ENCODE measurements around the gene SERPINE2.
"Not testable (repeated sequence)": the region's sequence is repeated elsewhere in the genome, so short reads cannot be mapped to it uniquely, and the experiment has no call there.

SERPINE2 gene

DNA sequence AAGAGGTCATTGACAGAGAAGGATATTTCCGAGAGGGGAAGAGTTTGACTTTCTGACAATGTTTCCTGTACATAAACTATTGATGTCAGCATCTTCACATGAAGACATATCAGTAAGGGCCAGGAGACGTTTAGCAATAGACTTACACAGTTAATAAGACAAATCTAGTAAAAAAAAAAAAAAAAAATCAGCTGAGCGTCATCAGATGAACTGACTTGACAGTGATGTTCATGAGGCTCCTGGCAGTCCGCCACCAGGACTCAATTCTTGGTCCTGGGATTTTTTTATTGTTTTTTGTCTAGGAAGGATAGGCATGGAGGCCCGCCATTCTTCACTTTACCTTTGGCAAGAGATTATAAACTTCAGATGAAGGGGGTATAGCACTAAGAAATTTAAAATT is 67.4 kb downstream of the SERPINE2 start:
- DNase-seq = no peak

- no peak for DNase-seq
These were observed 68.5 kb downstream of the SERPINE2 start for GRCh38 chr2:223970343-223971128.

GRCh38 chr2:223969856-223970255 is 69.2 kb downstream of the SERPINE2 start:
- no peak for DNase-seq

- no peak for DNase-seq
These were observed 69.8 kb downstream of the SERPINE2 start for GRCh38 chr2:223969315-223969714.

DNA sequence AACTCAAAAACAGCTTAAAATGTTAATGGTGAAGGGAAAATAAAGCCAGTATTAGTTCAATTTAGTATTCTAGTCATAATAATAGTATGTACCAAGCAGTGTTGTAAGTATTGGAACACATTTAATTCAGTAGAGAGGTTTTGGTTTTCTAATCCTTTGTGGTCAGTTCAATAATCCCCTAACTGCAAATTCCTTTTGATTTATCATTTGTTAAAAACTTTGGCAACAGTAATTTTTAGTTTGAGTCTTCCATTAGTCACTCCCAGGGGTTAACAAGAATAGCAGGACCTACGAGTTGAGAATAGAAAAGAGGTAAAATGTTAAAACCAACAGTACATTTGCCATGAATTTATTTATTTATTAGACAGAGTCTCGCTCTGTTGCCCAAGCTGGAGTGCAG is 71.1 kb downstream of the SERPINE2 start:
- DNase-seq = no peak

DNA sequence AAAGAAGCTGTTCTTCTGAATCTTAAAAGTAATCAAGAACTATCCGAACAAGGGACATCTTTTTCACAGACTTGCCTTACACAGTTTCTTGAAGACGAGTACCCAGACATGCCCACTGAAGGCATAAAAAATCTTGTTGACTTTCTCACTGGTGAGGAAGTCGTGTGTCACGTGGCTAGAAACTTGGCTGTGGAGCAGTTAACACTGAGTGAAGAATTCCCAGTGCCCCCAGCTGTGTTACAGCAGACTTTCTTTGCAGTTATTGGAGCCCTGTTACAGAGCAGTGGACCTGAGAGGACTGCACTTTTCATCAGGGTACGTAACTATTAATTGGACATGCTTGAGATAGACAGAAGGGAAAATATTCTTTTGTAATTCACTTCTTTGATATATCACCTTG is 79.4 kb downstream of the SERPINE2 start:
- no peak for DNase-seq

DNA sequence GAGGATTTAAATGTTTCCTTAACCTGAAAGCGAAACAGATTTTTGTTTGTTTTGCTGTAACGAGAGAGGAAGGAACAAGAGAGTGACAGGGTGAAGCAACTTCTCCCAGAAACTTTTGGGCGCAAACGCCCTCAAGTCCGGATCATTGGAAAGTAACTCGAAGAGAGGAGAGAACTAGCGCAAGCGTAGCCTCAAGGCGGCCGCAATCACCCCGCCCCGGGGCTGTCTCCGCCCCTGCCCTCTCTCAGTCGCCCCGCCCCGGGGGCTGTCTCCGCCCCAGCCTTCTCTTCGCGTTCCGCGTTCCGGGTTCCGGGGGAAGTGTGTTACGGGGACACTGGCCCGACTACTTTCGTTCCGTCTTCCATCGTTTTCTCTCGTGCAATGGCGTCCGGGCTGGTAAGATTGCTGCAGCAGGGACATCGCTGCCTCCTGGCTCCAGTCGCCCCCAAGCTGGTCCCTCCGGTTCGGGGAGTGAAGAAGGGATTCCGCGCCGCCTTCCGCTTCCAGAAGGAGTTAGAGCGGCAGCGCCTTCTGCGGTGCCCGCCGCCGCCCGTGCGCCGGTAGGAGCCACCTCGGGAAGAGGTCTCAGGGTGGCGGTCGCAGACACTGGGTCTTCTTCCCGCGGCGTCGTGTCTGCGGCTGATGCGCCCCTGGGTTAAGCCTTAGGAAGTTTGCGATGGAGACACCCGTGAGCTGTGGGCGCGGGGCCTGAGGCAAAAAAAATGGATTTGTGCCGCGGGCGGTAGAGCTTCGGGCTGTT is 81.8 kb downstream of the SERPINE2 start, which contains the start of gene MRPL44:
Gene MRPL44, plus strand, starts transcription at position 372 of the 760 bp plus-strand sequence. Its CDS starts 10 bp downstream, at position 382.
- DNase-seq = peak; percentile 76

- no peak for DNase-seq
These were observed 82.8 kb downstream of the SERPINE2 start for GRCh38 chr2:223956300-223956699.

- DNase-seq = no peak
These were observed 84.7 kb downstream of the SERPINE2 start for GRCh38 chr2:223954401-223954800.

DNA sequence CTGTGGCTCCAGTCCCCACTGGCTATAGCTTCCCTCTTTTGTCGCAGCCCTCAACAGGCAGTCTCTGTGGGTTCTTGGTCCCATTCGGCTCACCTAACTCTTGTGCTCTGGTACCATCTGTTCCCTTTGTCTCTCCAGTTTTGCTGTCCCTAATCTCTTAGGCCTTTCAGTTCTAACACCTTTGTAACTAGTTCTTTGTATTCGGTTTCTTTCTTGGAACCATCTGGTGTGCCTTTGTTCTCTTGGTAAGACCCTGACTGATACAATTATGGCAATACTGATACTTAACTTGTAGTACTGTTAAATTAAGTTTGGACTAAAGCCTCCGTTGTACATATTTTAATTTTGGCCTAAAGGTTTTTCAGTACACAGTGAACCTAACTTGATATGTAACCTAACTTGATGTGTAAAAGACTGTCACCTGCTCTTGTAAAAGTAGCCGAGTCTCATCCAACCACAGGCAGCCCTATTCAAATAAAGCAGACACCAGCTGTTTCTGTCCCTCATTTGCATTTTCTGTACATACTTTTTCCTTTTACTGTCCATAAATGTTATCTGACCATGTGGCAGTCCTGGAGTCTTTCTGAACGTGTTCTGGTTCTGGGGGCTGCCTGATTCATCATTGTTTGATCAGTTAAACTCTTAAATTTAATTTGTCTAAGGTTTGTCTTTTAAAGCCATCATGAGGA is 86.7 kb downstream of the SERPINE2 start:
- peak; percentile 94 for DNase-seq

DNA sequence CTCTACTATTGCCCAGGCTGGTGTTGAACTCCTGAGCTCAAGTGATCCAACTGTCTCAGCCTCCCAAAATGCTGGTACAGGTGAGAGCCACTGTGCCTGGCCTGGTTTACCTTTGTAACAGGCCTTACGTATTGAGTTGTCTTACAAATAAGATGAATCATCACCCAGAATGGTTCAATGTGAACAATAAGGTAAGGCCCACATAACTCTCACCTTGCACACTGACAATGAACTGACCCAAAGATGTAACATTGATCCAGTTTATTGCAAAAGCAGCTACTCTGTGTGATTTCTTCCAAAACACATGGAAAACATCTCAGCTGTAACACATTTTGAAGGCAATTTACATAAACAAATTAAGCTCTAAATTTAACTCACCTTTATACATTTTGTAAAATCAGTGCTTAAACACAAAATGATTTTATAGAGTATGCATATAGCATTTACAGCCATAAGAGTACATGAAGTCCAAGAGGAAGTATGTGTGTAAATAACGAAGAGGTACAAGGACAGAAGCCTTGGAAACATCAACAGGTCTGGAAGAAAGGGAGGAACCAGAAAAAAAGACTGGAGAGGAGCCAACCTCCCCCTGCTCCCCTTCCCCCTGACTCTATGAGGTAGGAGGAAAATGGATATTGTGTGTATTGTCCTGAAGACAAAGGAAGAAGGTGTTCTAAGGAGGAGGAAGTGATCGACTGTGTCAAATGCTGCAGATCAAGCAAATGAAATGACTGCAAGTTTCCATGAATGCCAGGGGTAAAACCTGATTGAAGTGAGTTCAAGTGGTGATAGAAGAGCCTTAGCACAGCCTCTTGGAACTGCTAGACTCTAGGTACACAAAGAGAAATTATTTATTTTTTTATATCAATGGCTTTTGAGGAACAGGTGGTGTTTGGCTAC is 88.4 kb downstream of the SERPINE2 start:
- DNase-seq = no peak

DNA sequence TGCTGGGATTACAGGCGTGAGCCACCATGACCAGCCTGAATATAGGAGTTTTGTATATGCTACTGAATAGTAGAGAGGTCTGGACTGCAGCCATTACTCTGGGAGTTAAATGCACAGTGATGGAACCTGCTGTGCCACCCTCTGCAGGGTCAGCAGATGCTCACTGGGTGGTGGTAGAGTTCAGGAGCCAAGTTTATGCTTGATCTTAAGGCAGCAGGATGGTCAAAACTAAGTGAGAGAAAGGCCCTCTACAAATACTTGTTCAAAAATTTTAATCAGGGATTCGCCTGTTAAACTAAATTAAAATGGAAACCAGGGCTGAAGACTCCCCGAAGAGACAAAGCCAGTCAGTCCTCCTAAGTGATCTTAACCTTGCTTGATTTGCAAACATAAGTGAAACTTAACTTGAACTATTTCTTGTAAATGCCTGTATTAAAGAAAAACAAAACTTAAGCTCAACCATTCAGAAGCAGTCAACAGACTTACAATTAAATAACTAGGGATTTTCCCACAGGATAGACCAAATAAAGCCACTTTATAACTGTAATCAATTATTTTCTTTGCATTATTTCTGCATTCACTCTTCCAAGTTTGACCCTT is 89.7 kb downstream of the SERPINE2 start:
- no peak for DNase-seq

DNA sequence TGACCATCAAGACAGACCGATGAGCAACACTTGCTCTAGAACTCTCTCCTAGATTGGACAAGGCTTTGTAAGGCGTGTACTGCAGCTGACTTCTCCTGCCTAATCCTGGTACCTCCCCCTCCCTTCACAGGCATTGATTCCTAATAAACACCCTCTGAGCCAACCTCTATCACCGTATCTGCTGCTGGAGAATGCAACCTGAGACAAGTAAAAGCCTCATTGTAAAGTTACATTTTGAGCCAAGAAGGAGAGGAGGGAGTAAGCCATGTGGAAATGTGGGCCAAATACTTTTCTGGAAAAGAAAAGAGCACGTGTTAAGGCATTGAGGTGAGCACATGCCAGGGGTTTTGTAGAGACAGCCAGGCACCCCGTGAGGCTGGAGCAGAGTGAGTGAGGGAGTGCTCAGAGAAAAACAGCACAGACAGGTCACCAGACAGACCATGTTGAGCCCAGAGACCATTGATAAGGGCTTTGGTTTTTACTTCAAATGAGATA is 91.3 kb downstream of the SERPINE2 start:
- peak; percentile 23 for DNase-seq

DNA sequence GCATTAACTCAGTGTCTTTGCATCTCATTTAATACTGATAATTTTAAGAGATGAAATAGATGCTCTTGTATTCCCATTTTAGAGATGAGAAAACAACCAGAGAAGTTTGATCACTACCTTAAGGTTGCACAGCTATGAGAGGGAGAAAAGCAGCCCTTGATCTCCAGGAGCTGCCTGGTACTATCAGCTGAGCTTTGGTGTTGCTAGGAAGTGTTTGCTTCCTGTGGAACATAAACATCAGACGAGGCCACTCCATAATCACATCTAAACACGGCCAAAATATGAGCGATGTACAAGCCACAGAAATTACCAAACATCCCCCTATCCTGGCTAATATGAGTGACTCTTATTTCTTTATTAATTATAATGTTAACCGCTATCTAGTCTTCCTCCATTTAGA is 93.3 kb downstream of the SERPINE2 start:
- no peak for DNase-seq

DNA sequence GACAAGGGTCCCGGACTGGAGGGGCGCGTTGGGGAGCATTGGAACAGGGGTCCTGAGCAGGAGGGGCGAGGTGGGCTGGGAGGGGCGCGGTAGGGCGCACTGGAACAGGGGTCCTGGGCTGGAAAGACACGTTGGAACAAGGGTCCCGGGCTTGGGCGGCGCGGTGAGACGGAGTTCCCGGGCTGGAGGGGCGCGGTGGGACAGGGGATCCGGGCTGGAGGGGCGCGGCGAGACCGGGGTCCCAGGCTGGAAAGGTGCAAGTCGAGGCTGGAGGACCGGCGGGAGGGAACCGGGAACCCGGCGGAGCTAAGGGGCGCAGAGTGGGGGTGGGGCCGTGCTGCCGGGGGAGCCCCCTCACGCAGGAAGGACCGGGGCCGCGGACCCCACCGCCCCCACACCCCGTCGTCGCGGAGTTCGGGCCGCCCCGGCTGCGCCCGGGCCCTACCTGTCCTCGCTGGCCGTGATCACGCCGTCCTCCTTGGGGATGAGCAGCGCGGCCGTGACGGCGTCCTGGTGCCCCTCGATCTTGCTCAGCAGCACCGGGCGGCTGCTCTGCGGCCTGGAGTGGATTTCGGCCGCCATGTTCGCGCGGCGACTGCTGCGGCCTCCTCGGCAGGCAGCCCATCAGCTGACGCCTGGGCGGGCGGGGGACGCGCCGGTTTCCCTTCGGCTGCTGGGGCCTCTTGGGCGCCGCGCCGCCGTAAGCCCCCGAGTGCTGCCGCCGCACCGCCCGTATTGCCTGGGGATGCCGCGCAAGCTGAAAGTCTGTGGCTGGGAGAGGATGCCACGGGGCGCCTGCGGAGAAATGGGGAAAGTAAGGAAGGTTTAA is 94.2 kb downstream of the SERPINE2 start, which contains the start of gene WDFY1:
Gene WDFY1, minus strand, starts transcription at position 633 of the 829 bp plus-strand sequence. Its CDS starts 51 bp downstream, at position 582.
- peak; percentile 18 for DNase-seq

DNA sequence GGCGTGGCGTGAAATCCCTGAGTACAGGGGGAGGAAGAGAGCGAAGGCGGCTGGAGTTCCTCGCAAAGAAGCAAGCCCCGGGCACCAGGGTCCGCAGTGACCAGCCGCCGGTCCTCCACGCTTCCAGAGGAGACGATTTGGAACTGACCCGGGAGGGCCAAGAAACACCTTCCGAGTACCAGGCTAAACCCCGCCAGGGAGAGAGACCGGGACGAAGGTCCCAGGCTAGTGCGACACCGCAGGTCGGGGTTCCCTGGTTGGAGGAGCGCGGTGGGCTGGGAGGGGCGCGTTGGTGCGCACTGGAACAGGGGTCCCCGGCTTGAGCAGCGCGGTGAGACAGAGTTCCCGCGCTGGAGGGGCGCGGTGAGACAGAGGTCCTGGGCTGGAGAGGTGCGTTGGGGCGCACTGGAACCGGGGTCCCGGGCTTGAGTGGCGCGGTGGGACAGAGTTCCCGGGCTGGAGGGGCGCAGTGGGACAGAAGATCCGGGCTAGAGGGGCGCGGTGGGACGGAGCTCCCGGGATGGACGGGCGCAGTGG is 94.9 kb downstream of the SERPINE2 start:
- DNase-seq = no peak

DNA sequence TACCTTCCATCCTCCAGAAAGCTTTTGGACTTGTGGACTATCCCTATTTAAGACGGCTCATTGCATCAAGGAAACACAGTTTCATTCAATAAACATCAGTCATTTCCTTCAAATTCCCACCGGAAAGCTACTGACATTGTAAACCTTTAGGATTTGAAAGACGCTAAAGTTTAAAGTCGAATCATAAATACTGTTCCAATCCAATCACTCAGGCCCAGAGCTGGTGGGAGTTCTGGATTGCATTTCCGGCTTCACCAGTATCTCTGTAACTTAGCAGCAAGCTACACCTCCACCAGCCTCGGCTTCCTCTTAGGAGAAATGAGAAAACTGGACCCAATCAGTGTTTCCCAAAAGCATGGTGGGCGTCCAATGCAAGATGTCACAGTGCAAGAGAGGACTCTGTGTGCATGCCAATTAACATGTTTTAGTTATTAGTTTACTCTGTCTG is 95.5 kb downstream of the SERPINE2 start:
- DNase-seq = no peak

DNA sequence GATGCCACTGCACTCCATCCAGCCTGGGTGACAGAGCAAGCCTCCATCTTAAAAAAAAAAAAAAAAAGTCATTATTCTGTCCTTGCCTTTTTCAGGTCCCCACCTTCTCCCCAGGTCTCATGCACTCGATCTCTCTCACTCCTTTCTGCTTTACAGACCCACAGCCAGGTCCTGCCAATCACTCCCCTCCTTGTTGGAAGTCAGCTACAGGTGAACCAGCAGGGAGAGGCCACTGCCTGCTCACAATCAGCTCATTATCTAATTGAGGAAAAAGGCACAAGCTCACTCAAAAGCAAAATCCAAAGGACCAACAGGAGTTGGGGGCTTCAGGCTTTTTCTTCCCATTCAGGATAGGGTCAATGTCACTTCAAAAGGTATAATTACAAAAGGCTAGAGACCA is 96.0 kb downstream of the SERPINE2 start:
- DNase-seq = no peak

DNA sequence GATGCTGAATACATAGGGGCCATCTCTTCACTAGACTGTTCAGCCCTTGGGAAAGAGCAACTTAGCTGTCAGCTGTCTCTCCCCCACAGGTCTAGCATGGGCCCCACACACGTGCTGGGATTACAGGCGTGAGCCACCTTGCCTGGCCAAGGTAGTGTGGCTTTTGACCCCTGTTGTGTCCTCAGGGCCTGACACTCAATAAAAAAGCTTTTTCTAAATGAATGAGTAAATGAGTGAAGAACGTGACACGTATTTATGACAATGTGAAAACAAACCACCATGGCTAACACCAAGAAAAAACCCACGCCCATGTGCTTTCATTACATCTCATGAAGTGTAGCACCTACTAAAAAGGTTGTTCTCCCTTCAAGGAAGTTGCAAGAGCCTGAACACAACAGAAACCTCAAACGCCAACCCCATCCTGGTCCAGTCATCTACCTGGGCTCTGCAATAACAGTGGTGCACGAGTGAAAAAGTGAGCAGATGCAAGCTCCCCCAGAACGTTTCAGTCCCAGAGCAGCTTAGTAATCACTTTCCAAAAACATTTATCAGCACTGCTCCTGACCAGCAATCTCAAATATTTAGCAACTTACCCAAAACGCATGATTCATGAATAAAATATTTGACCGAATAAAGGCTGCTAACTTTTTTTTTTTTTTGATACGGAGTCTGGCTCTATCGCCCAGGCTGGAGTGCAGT is 97.4 kb downstream of the SERPINE2 start:
- no peak for DNase-seq

- DNase-seq = not testable (repeated sequence)
These were observed 99.6 kb downstream of the SERPINE2 start for GRCh38 chr2:223939438-223939837.

Measured in NCI-H524 treated with DMSO at 0.1 percent for 48 hours (cell line).